ENCODE results near the gene NBAS. TPM values are rescaled to one million over a fixed set of nuclear protein-coding genes. Genes with fewer than 3 reads are reported as not detected.

The NBAS gene
- total and polyA plus RNA-seq, 8 donors, result 26.6 to 36.7 (median 31.1) TPM

- Histone ChIP-seq H3K9me3 (no peaks in the 10 kb centered on the region), H3K36me3 (no peaks in the 10 kb centered on the region), H3K27ac (peak overlapping the region in 1 of 4 donors; percentile 29), H3K4me1 (peaks cover 0 to 17% (median 3%) of the 10 kb centered on the region in 3 donors), H3K27me3 (no peaks in the 10 kb centered on the region), H3K4me3 (no peak overlapping the region)
- FAIRE-seq, result no peak
- intact Hi-C loops (cut with DNase I), result no loop called here
- no peak for DNase-seq
- TF ChIP-seq, protein P1, sequence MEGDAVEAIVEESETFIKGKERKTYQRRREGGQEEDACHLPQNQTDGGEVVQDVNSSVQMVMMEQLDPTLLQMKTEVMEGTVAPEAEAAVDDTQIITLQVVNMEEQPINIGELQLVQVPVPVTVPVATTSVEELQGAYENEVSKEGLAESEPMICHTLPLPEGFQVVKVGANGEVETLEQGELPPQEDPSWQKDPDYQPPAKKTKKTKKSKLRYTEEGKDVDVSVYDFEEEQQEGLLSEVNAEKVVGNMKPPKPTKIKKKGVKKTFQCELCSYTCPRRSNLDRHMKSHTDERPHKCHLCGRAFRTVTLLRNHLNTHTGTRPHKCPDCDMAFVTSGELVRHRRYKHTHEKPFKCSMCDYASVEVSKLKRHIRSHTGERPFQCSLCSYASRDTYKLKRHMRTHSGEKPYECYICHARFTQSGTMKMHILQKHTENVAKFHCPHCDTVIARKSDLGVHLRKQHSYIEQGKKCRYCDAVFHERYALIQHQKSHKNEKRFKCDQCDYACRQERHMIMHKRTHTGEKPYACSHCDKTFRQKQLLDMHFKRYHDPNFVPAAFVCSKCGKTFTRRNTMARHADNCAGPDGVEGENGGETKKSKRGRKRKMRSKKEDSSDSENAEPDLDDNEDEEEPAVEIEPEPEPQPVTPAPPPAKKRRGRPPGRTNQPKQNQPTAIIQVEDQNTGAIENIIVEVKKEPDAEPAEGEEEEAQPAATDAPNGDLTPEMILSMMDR (IDR thresholded peaks at IDR 0.05), result no peak
- ATAC-seq, result peak in 2 of 4 donors; percentile 41 to 77
- WGBS, 2 donors, result 53 to 59% methylated on average over 5 of the region's 5 CpGs
These were observed 160.8 kb downstream of the NBAS start for GRCh38 chr2:15400240-15400826.

DNA sequence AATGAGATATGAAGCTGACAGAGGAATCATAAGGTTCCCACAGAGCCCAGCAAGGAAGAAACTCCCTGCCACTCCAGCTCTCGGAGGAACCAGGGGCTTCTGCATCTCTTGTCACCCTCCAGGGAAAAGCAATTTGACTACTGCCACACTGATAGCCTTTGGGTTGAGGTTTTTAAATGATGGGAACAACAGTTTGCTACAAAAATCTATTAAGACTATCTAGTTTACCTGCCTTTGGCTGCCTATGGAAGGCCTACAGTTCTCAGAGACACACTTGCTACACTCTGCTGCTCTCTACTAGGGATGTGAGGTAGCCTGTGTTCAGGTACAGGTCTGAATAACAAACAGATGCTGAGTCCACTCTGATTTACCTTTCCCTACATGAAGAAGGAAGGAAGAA is 161.9 kb downstream of the NBAS start:
- DNase-seq (no peak), FAIRE-seq (no peak), ATAC-seq (no peak)
- Histone ChIP-seq H3K27me3 (no peaks in the 10 kb centered on the region), H3K4me1 (peaks cover 0 to 17% (median 3%) of the 10 kb centered on the region in 3 donors), H3K27ac (no peak overlapping the region), H3K4me3 (no peak overlapping the region), H3K36me3 (no peaks in the 10 kb centered on the region), H3K9me3 (no peaks in the 10 kb centered on the region)
- intact Hi-C loops (cut with DNase I), result no loop called here
- WGBS, 2 donors, result 93 to 100% methylated on average over 1 of the region's 1 CpG
- TF ChIP-seq, protein P1 (IDR thresholded peaks at IDR 0.05), result no peak

GRCh38 chr2:15391751-15392150 is 169.4 kb downstream of the NBAS start:
- no peaks in the 10 kb centered on the region for H3K4me1 ChIP-seq
- H3K36me3 ChIP-seq, result no peaks in the 10 kb centered on the region
- DNase-seq (no peak), ATAC-seq (no peak), FAIRE-seq (no peak)
- 97 to 98% methylated on average over 1 of the region's 1 CpG for WGBS, 2 donors
- no peak overlapping the region for H3K4me3 ChIP-seq
- TF ChIP-seq, protein P1 (IDR thresholded peaks at IDR 0.05), result no peak
- H3K27ac ChIP-seq, result no peak overlapping the region
- intact Hi-C loops (cut with DNase I), result no loop called here
- H3K9me3 ChIP-seq, result no peaks in the 10 kb centered on the region
- no peaks in the 10 kb centered on the region for H3K27me3 ChIP-seq

GRCh38 chr2:15389895-15390294 is 171.2 kb downstream of the NBAS start:
- Histone ChIP-seq H3K36me3 (no peaks in the 10 kb centered on the region), H3K9me3 (no peaks in the 10 kb centered on the region), H3K27me3 (no peaks in the 10 kb centered on the region), H3K4me3 (no peak overlapping the region), H3K4me1 (no peaks in the 10 kb centered on the region), H3K27ac (no peak overlapping the region)
- FAIRE-seq (no peak), ATAC-seq (no peak), DNase-seq (no peak)
- intact Hi-C loops (cut with DNase I), result no loop called here
- 92 to 94% methylated on average over 3 of the region's 3 CpGs for WGBS, 2 donors
- TF ChIP-seq, protein P1 (IDR thresholded peaks at IDR 0.05), result no peak

DNA sequence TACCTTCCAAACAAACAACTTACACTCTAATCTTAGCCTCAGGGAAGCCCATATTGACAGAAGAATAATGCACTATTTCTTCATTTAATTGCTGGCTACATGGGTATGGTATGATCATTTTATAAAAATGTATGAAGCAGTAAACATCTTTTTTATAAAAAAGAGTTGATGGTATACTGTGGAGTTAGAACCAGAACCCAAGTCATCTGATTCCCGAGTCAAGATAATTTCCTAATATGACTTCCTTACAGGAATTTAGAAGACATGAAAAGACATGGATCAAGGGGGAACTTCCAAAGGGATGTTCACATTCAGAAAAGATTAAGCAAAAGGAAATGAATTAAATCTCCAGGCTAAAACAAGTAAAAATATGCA is 171.8 kb downstream of the NBAS start:
- WGBS, 2 donors, result 90 to 91% methylated on average over 1 of the region's 1 CpG
- H3K27ac ChIP-seq, result no peak overlapping the region
- FAIRE-seq (no peak), DNase-seq (no peak), ATAC-seq (no peak)
- no peaks in the 10 kb centered on the region for H3K9me3 ChIP-seq
- intact Hi-C loops (cut with DNase I), result no loop called here
- TF ChIP-seq, protein P1 (IDR thresholded peaks at IDR 0.05), result no peak
- H3K27me3 ChIP-seq, result no peaks in the 10 kb centered on the region
- no peaks in the 10 kb centered on the region for H3K36me3 ChIP-seq
- H3K4me3 ChIP-seq, result no peak overlapping the region
- no peaks in the 10 kb centered on the region for H3K4me1 ChIP-seq
